Thyroid gland (tissue), 4 donors: ENCODE measurements around the gene CHL1.

Source experiments
- POLR2A ChIP-seq, 2 donors: fragments of 450-650 bp; IDR thresholded peaks; one replicate each; pipeline ENCODE4 v1.6.1; 2017; ENCODE audit warnings: antibody characterized with exemption in 2 of 2, mild to moderate bottlenecking in 2 of 2, moderate library complexity in 1 of 2
- TF ChIP-seq, protein P1 (sequence below), 6 experiments: fragments of 200-600 bp in 3 of 6; fragments of 450-650 bp in 3 of 6; sonication (generic) in 3 of 6; IDR thresholded peaks; one replicate each; pipeline ENCODE4 v1.5.1; 2016 to 2019; ENCODE audit warnings: antibody characterized with exemption in 6 of 6, mild to moderate bottlenecking in 2 of 6, inconsistent platforms in 1 of 6, moderate library complexity in 1 of 6

DNA sequence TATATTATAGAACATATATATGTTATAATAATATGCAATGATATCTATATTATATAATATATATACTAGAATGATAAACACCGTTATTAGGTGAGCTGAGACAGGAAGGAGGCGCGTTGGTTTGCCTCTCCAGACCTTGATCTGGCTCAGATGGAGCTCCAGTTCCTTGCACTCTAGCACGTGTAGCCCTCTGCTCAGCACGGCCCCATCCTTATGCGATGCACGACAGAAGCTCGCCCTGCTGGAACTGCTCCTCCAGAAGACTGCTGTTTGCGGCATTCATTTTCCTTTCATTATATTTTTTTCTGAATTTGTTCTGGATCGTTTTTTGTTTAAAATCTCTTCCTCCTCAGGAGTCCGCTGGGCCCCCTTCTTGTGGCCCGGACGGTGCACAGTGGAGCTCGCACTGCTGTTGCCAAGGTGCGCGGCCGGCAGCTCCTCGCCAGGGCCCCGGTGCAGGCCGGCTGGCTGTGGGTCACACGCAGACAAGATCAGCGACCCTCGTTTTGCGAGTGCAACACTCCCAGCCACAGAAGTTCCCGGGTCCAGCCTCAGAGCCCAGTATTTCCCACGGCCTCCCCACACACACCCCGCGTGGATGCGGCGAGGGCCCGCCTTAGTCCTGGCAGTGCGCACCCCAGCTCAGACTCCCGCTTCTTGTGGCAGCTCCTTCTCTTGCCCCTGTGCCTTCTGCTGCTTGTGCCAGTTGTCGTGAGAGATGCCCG, 112.2 kb downstream of the CHL1 start:
- TF ChIP-seq, protein P1, sequence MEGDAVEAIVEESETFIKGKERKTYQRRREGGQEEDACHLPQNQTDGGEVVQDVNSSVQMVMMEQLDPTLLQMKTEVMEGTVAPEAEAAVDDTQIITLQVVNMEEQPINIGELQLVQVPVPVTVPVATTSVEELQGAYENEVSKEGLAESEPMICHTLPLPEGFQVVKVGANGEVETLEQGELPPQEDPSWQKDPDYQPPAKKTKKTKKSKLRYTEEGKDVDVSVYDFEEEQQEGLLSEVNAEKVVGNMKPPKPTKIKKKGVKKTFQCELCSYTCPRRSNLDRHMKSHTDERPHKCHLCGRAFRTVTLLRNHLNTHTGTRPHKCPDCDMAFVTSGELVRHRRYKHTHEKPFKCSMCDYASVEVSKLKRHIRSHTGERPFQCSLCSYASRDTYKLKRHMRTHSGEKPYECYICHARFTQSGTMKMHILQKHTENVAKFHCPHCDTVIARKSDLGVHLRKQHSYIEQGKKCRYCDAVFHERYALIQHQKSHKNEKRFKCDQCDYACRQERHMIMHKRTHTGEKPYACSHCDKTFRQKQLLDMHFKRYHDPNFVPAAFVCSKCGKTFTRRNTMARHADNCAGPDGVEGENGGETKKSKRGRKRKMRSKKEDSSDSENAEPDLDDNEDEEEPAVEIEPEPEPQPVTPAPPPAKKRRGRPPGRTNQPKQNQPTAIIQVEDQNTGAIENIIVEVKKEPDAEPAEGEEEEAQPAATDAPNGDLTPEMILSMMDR (IDR thresholded peaks at IDR 0.05) = no peak
- no peak for TF ChIP-seq POLR2A (IDR thresholded peaks at IDR 0.05)
